Activated naive CD8-positive, alpha-beta T cell treated with anti-CD3 and anti-CD28 coated beads for 36 hours (primary cell): ENCODE results near the gene SNX33. TPM values are rescaled to one million over a fixed set of nuclear protein-coding genes. Genes with fewer than 3 reads are reported as not detected.
"Not testable (repeated sequence)": the region's sequence is repeated elsewhere in the genome, so short reads cannot be mapped to it uniquely, and the experiment has no call there.

Source experiments
- DNase-seq: peaks from one replicate; pipeline ENCODE4 v3.0.0; 2021
- H3K27ac Mint-ChIP-seq: one replicate; pipeline ENCODE4 v1.8.0; 2022; ENCODE audit warnings: mild to moderate bottlenecking, moderate library complexity, mixed read lengths
- H3K27me3 Mint-ChIP-seq: one replicate; pipeline ENCODE4 v1.8.0; 2022; ENCODE audit warnings: mild to moderate bottlenecking, mixed read lengths
- H3K36me3 Mint-ChIP-seq: one replicate; pipeline ENCODE4 v1.8.0; 2021; ENCODE audit warnings: mild to moderate bottlenecking, mixed read lengths
- H3K4me1 Mint-ChIP-seq: one replicate; pipeline ENCODE4 v1.8.0; 2021; ENCODE audit warnings: mixed read lengths
- H3K4me3 Mint-ChIP-seq: one replicate; pipeline ENCODE4 v1.8.0; 2022; ENCODE audit warnings: mild to moderate bottlenecking, moderate library complexity, mixed read lengths
- H3K9me3 Mint-ChIP-seq: one replicate; pipeline ENCODE4 v1.8.0; 2022; ENCODE audit warnings: mixed read lengths
- total RNA-seq, 2 experiments: library from RNA; stranded (reverse); gene quantifications; one replicate each; pipeline ENCODE4 v1.2.3, GENCODE V29; 2021

SNX33 gene
- total RNA-seq, 2 experiments from 2014 or later, result 2.6 to 3.3 TPM

GRCh38 chr15:75705854-75706681 is 58.4 kb downstream of the SNX33 start:
- no peak for DNase-seq
- H3K36me3 Mint-ChIP-seq, result no peaks in the 10 kb centered on the region
- no peak overlapping the region for H3K27ac Mint-ChIP-seq
- no peaks in the 10 kb centered on the region for H3K27me3 Mint-ChIP-seq
- no peaks in the 10 kb centered on the region for H3K9me3 Mint-ChIP-seq
- H3K4me3 Mint-ChIP-seq, result no peak overlapping the region
- H3K4me1 Mint-ChIP-seq, result no peaks in the 10 kb centered on the region

GRCh38 chr15:75706682-75706954 is 58.9 kb downstream of the SNX33 start:
- H3K9me3 Mint-ChIP-seq, result no peaks in the 10 kb centered on the region
- no peaks in the 10 kb centered on the region for H3K4me1 Mint-ChIP-seq
- peaks cover 1% of the 10 kb centered on the region for H3K27me3 Mint-ChIP-seq
- H3K4me3 Mint-ChIP-seq, result no peak overlapping the region
- H3K27ac Mint-ChIP-seq, result no peak overlapping the region
- no peaks in the 10 kb centered on the region for H3K36me3 Mint-ChIP-seq
- no peak for DNase-seq

- H3K27ac Mint-ChIP-seq, H3K4me3 Mint-ChIP-seq, H3K9me3 Mint-ChIP-seq, DNase-seq, H3K4me1 Mint-ChIP-seq, H3K36me3 Mint-ChIP-seq: not testable (repeated sequence)
- H3K27me3 Mint-ChIP-seq, result peaks cover 19% of the 10 kb centered on the region
Measured at GRCh38 chr15:75709458-75709857, 61.7 kb downstream of the SNX33 start.

GRCh38 chr15:75710874-75711273 is 63.2 kb downstream of the SNX33 start:
- not testable (repeated sequence) for H3K4me3 Mint-ChIP-seq, H3K27ac Mint-ChIP-seq, H3K36me3 Mint-ChIP-seq, H3K4me1 Mint-ChIP-seq, DNase-seq, H3K9me3 Mint-ChIP-seq
- peaks cover 19% of the 10 kb centered on the region for H3K27me3 Mint-ChIP-seq

- not testable (repeated sequence) for H3K36me3 Mint-ChIP-seq, DNase-seq, H3K4me3 Mint-ChIP-seq, H3K9me3 Mint-ChIP-seq, H3K4me1 Mint-ChIP-seq, H3K27ac Mint-ChIP-seq
- peaks cover 19% of the 10 kb centered on the region for H3K27me3 Mint-ChIP-seq
Measured at GRCh38 chr15:75711495-75711894, 63.8 kb downstream of the SNX33 start.

Other genes with a start within 250 kb of the SNX33 start
- 10 to 100 TPM; 74.2 to 77.0 TPM for gene SIN3A, start 196.2 kb upstream of the SNX33 start, total RNA-seq
- 10 to 100 TPM; 12.1 to 13.2 TPM for gene PTPN9, start 68.6 kb upstream of the SNX33 start, total RNA-seq
- gene SNUPN, start 22.2 kb upstream of the SNX33 start, total RNA-seq, result 10 to 100 TPM; 34.1 to 34.8 TPM
- gene IMP3, start 7.7 kb upstream of the SNX33 start, total RNA-seq, result 100 to 1,000 TPM; 132 to 134 TPM
- not detected for gene CSPG4, start 64.9 kb downstream of the SNX33 start, total RNA-seq
- 10 to 100 TPM; 17.6 to 18.8 TPM for gene UBE2Q2, start 195.5 kb downstream of the SNX33 start, total RNA-seq